ENCODE results near the gene WDR62.

DNA sequence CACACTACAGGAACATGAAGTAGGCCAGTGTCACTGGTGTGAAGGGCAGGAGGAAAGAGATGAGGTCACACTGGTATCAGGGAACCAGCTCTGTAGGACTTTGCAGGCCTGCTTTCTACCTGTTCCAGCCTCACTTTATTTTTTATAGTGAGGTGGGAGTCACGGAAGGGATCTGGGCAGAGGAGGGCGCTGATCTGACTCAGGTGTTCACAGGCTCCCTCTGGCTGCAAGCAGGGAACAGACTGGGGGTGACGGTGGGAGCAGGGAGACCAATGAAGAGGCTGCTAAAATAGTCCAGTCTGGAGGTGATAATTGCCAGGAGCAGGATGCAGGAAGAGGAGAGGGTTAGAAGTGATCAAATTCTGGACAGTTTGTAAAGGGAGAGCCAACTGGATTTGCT lies 3.5 kb upstream of the WDR62 start:
- TF ChIP-seq, protein P1, sequence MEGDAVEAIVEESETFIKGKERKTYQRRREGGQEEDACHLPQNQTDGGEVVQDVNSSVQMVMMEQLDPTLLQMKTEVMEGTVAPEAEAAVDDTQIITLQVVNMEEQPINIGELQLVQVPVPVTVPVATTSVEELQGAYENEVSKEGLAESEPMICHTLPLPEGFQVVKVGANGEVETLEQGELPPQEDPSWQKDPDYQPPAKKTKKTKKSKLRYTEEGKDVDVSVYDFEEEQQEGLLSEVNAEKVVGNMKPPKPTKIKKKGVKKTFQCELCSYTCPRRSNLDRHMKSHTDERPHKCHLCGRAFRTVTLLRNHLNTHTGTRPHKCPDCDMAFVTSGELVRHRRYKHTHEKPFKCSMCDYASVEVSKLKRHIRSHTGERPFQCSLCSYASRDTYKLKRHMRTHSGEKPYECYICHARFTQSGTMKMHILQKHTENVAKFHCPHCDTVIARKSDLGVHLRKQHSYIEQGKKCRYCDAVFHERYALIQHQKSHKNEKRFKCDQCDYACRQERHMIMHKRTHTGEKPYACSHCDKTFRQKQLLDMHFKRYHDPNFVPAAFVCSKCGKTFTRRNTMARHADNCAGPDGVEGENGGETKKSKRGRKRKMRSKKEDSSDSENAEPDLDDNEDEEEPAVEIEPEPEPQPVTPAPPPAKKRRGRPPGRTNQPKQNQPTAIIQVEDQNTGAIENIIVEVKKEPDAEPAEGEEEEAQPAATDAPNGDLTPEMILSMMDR (IDR thresholded peaks at IDR 0.05): peak in 3 of 6 experiments; percentile 9 to 19 (median 15)
- TF ChIP-seq POLR2A (IDR thresholded peaks at IDR 0.05): no peak
